K562 (cell line): ENCODE data around the gene RAB26. TPM values are rescaled to one million over a fixed set of nuclear protein-coding genes. Genes with fewer than 3 reads are reported as not detected.

ENCODE experiments used
- ATAC-seq: fragments of 200-7000 bp; cut with Tn5 transposase; 3 replicates; pipeline ENCODE4 v1.9.1; 2020; ENCODE audit warnings: moderate library complexity
- BruUV-seq: library from RNA; stranded (reverse); fragments of 400-500 nt; replicated peaks from 2 replicates; lab custom pipeline; 2021; lab: Mats Ljungman, UMichigan
- CTCF ChIA-PET: fragments of 300-600 bp; formaldehyde crosslinking; extraction: SDS; loops from one replicate; lab custom pipeline; 2021; ENCODE audit warnings: low intra/inter-chr PET ratio; lab: Yijun Ruan, JAX
- POLR2A ChIA-PET: fragments of 300-600, 350-650 bp; sonication (Branson Sonifier 250); formaldehyde crosslinking; extraction: SDS; loops from one replicate; lab custom pipeline; 2021; ENCODE audit warnings: antibody characterized with exemption, inconsistent platforms; lab: Yijun Ruan, JAX
- DNase-seq, 4 experiments: peaks; one replicate each; pipeline versions ENCODE4 v3.0.0 to v3.0.0-alpha.2; 2011 to 2018; ENCODE audit warnings: low spot score in 3 of 4, mixed read lengths in 3 of 4; ENCODE audit errors: extremely low read depth in 1 of 4
- FAIRE-seq: peaks from 2 replicates; lab custom pipeline; 2011; peaks lifted over from hg19 to GRCh38; lab: Jason Lieb, UNC
- H2AFZ ChIP-seq: 2 replicates; pipeline ENCODE4 v1.6.0; 2011; ENCODE audit warnings: low read depth, low read length, control low read depth, inconsistent platforms
- H3K27ac ChIP-seq: fragments of 200-600 bp; 3 replicates; pipeline ENCODE4 v1.8.0; 2011; ENCODE audit warnings: low read depth, mild to moderate bottlenecking, control low read depth, inconsistent platforms, low read length, moderate library complexity, mixed read lengths; ENCODE audit errors: extremely low read depth
- H3K27me3 ChIP-seq, 2 experiments: fragments of 300-600 bp in 1 of 2; 2 replicates in 1 of 2; 3 replicates in 1 of 2; pipeline versions ENCODE4 v1.6.0 to v1.8.0; 2011; ENCODE audit warnings: inconsistent platforms in 2 of 2, low read length in 2 of 2, mild to moderate bottlenecking in 1 of 2, mixed read lengths in 1 of 2, moderate library complexity in 1 of 2; ENCODE audit not compliant: control insufficient read depth in 2 of 2, insufficient read depth in 2 of 2
- H3K36me3 ChIP-seq: fragments of 300-600 bp; 3 replicates; pipeline ENCODE4 v1.8.0; 2011; ENCODE audit warnings: mild to moderate bottlenecking, low read length, inconsistent platforms; ENCODE audit not compliant: control insufficient read depth, insufficient read depth
- H3K4me1 ChIP-seq, 2 experiments: fragments of 200-600 bp in 1 of 2; replicated peaks in 1 of 2; 2 replicates in 1 of 2; 3 replicates in 1 of 2; pipeline versions ENCODE4 v1.5.1 to v1.8.0; 2011; ENCODE audit warnings: inconsistent platforms in 2 of 2, low read length in 2 of 2, mild to moderate bottlenecking in 1 of 2, mixed read lengths in 1 of 2, moderate library complexity in 1 of 2; ENCODE audit not compliant: control insufficient read depth in 2 of 2, insufficient read depth in 2 of 2
- H3K4me2 ChIP-seq: 2 replicates; pipeline ENCODE4 v1.6.1; 2011; ENCODE audit warnings: low read length, control low read depth, inconsistent platforms, mixed read lengths; ENCODE audit not compliant: insufficient read depth
- H3K4me3 ChIP-seq: fragments of 200-600 bp; sonication (generic), shearing (Covaris generic); 2 replicates; pipeline ENCODE4 v1.5.1; 2016; ENCODE audit warnings: control low read depth, inconsistent platforms
- H3K79me2 ChIP-seq: fragments of 200-600 bp; 3 replicates; pipeline ENCODE4 v1.8.0; 2011; ENCODE audit warnings: low read length, inconsistent platforms; ENCODE audit not compliant: control insufficient read depth, insufficient read depth
- H3K9ac ChIP-seq, 2 experiments: 2 replicates each; pipeline versions ENCODE4 v1.6.0 to v1.6.1; 2011; ENCODE audit warnings: low read depth in 2 of 2, low read length in 2 of 2, control low read depth in 1 of 2, inconsistent platforms in 1 of 2, mild to moderate bottlenecking in 1 of 2, mixed read lengths in 1 of 2; ENCODE audit not compliant: insufficient read depth in 1 of 2
- H3K9me1 ChIP-seq: one replicate; pipeline ENCODE4 v1.6.0; 2011; ENCODE audit warnings: inconsistent platforms, mild to moderate bottlenecking, low read length, moderate library complexity; ENCODE audit not compliant: control insufficient read depth, insufficient read depth
- H3K9me3 ChIP-seq: replicated peaks from 2 replicates; pipeline ENCODE4 v1.5.1; 2011; ENCODE audit warnings: low read depth, low read length, inconsistent platforms; ENCODE audit not compliant: control insufficient read depth, insufficient read depth
- H4K20me1 ChIP-seq: replicated peaks from 2 replicates; pipeline ENCODE4 v1.6.1; 2011; ENCODE audit warnings: low read length, inconsistent platforms, mixed read lengths; ENCODE audit not compliant: control insufficient read depth, insufficient read depth
- DPF2 ChIP-seq: fragments of 450-650 bp; IDR thresholded peaks from 2 replicates; pipeline ENCODE4 v1.6.1; 2016
- GATAD2B ChIP-seq: fragments of 450-650 bp; IDR thresholded peaks from 2 replicates; pipeline ENCODE4 v1.6.1; 2017; ENCODE audit warnings: mild to moderate bottlenecking, borderline replicate concordance
- PCBP2 ChIP-seq: fragments of 200-400 bp; formaldehyde crosslinking; IDR thresholded peaks from 2 replicates; pipeline ENCODE4 v1.6.1; 2018; ENCODE audit warnings: low read length, low read depth, mild to moderate bottlenecking, moderate library complexity; ENCODE audit not compliant: poor library complexity, severe bottlenecking
- POLR2AphosphoS5 ChIP-seq: IDR thresholded peaks from 2 replicates; pipeline ENCODE4 v1.6.1; 2011; ENCODE audit warnings: mild to moderate bottlenecking, low read depth, low read length, moderate library complexity; ENCODE audit not compliant: control insufficient read depth, insufficient read depth
- POLR2G ChIP-seq: fragments of 200-400 bp; formaldehyde crosslinking; IDR thresholded peaks from 2 replicates; pipeline ENCODE4 v1.6.1; 2017; ENCODE audit warnings: low read depth, mild to moderate bottlenecking, antibody characterized with exemption, low read length, moderate library complexity
- PTBP1 ChIP-seq: fragments of 200-400 bp; formaldehyde crosslinking; IDR thresholded peaks from 2 replicates; pipeline ENCODE4 v1.6.1; 2017; ENCODE audit warnings: low read depth, low read length
- RBFOX2 ChIP-seq: fragments of 200-400 bp; formaldehyde crosslinking; IDR thresholded peaks from 2 replicates; pipeline ENCODE4 v1.6.1; 2017; ENCODE audit warnings: low read depth, mild to moderate bottlenecking, low read length, moderate library complexity
- SIN3A ChIP-seq, 2 experiments: fragments of 150-350 bp in 1 of 2; IDR thresholded peaks; 2 replicates each; pipeline ENCODE4 v1.6.1; 2011 to 2016; ENCODE audit warnings: borderline replicate concordance in 2 of 2, low read depth in 2 of 2, low read length in 2 of 2, mild to moderate bottlenecking in 2 of 2, moderate library complexity in 2 of 2; ENCODE audit not compliant: control insufficient read depth in 1 of 2
- SMARCC2 ChIP-seq: fragments of 450-650 bp; IDR thresholded peaks from 2 replicates; pipeline ENCODE4 v1.6.1; 2017; ENCODE audit warnings: antibody characterized with exemption, moderate library complexity, mild to moderate bottlenecking, low read depth
- ZBED1 ChIP-seq: IDR thresholded peaks from 2 replicates; pipeline ENCODE4 v1.6.1; 2014
- ZBTB7A ChIP-seq: IDR thresholded peaks from 2 replicates; pipeline ENCODE4 v1.6.1; 2011; ENCODE audit warnings: low read depth, mild to moderate bottlenecking, low read length, moderate library complexity, borderline replicate concordance; ENCODE audit not compliant: control insufficient read depth
- ZNF121 ChIP-seq: sonication (generic); formaldehyde crosslinking; conservative IDR thresholded peaks from 2 replicates; pipeline ENCODE4 v1.8.0; 2022; ENCODE audit warnings: missing genetic modification reagents
- WGBS: fragments of 100-300 bp; shearing (Covaris generic); methylation state at CpG from one replicate; pipeline ENCODE4 v1.1.6; 2016; ENCODE audit warnings: low coverage, mixed read lengths; ENCODE audit not compliant: insufficient coverage; ENCODE audit errors: missing lambda C conversion rate; 5-methylcytosine and 5-hydroxymethylcytosine counted together
- in situ Hi-C: fragments of 300-500 bp; cut with MboI; formaldehyde crosslinking; loops from 4 replicates; pipeline ENCODE4 v1.15.0; 2018; ENCODE audit warnings: inconsistent platforms, mixed read lengths
- intact Hi-C: fragments of 100-400 bp; cut with micrococcal nuclease; formaldehyde crosslinking; loops from 2 replicates; pipeline ENCODE4 v1.14.2; 2022
- polyA plus RNA-seq, 8 experiments: library from polyadenylated mRNA; depleted of rRNA in 4 of 8; stranded (reverse) in 5 of 8; unstranded in 3 of 8; fragments of >200 nt; fragmentation: Nextera tagmentation in 2 of 8; fragmentation: Illumina TruSeq in 1 of 8; extraction: Ambion mirVana in 2 of 8; extraction: Trizol in 1 of 8; gene quantifications; 2 replicates each; pipeline versions ENCODE4 v1.2.1 to v1.2.3, GENCODE V29; 2011 to 2014; ENCODE audit warnings: inconsistent platforms in 1 of 8, missing spikeins in 1 of 8
- total RNA-seq, 7 experiments: library from RNA; depleted of rRNA in 6 of 7; stranded (reverse); fragments of >200 nt in 6 of 7; fragmentation: Illumina TruSeq in 2 of 7; extraction: Trizol in 2 of 7; gene quantifications; 2 replicates each; pipeline versions ENCODE4 v1.2.1 to v1.2.3, GENCODE V29; 2011 to 2021; ENCODE audit warnings: low replicate concordance in 1 of 7
- TF ChIP-seq, protein P1 (sequence below), 2 experiments: IDR thresholded peaks; 2 replicates each; pipeline ENCODE4 v1.6.1; 2011; ENCODE audit warnings: borderline replicate concordance in 1 of 2, control low read depth in 1 of 2, low read depth in 1 of 2, low read length in 1 of 2, mild to moderate bottlenecking in 1 of 2, mixed read lengths in 1 of 2, moderate library complexity in 1 of 2; ENCODE audit not compliant: insufficient read depth in 1 of 2, insufficient read length in 1 of 2, poor library complexity in 1 of 2, severe bottlenecking in 1 of 2; ENCODE audit errors: extremely low read depth in 1 of 2
- TF ChIP-seq, protein P2 (sequence below): sonication (generic); formaldehyde crosslinking; IDR thresholded peaks from 2 replicates; pipeline ENCODE4 v1.5.0; 2020; ENCODE audit warnings: missing genetic modification reagents

Gene RAB26
- total and polyA plus RNA-seq, 9 of the 15 experiments (the other 6 are each of a cell fraction or from before 2014, with no cell fraction given), result 0.25 to 6.1 (median 2.1) TPM

DNA sequence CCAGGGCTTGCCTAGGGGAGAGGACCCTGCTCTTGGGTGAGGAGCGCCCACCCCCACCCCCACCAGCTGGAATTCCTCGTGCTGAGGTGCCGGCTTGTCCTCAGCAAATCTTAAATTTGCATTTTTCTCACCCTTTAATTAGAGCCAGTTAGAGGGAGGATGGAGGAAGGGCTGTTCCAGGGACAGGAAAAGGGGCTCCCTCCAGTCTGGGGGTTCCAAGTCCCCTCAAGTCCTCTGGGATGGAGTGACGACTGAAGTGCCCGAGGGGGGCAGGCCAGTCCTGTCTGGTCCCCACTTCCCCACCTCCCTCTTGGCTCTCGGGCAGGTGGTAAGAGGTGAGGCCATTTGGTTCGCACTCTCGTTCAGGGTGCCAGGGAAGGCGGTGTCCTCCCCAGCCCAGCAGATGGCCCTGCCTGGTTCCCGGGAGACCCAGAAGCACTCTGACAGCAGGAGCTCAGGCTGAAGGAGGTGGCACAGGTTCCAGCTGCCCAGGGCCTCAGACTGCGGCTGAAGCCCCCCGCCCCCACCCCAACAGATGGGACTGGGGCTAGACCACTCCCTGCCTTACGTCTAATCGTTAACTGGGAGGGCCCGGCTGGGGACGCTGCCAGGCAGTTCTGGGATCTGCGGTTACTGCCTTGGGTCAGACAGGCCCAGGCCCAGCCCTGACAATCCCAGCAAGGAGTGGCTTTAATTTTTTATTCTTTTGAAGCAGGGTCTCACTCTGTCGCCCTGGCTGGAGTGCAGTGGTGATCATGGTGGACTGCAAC is 2.2 kb downstream of the RAB26 start:
- H3K27ac ChIP-seq, result peak overlapping the region; percentile 82; the same call in 1 of the 3 replicates
- H3K9ac ChIP-seq, result peak overlapping the region; percentile 34 to 100; a peak in 3 of 4 replicates
- H3K4me1 ChIP-seq, result peaks cover 30 to 64% of the 10 kb centered on the region in 2 experiments
- peaks cover 49% of the 10 kb centered on the region for H4K20me1 ChIP-seq
- 13% methylated on average over 14 of the region's 18 CpGs for WGBS
- ATAC-seq (no peak), FAIRE-seq (no peak), DNase-seq (peak in 2 of 4 experiments; percentile 49 to 74)
- H3K9me1 ChIP-seq, result peaks cover 21% of the 10 kb centered on the region
- CTCF ChIA-PET, result no interaction called here
- intact Hi-C loops, result no loop called here
- no peaks in the 10 kb centered on the region for H3K27me3 ChIP-seq
- H3K79me2 ChIP-seq, result peaks cover 44% of the 10 kb centered on the region
- BruUV-seq, result no TSS peak
- in situ Hi-C loops, result no loop called here
- H3K4me3 ChIP-seq, result no peak overlapping the region; the same call in 1 of the 2 replicates
- H2AFZ ChIP-seq, result no peak overlapping the region
- POLR2A ChIA-PET, result interaction anchor here (0.5 to 5.1 kb wide), 11 partner anchors 10 to 207 kb away, joined by 3 to 44 read pairs (median 3); partner anchors contain the start of genes NTHL1, RNF151, RPS2 and TSC2
- H3K36me3 ChIP-seq, result peaks cover 38% of the 10 kb centered on the region
- no peaks in the 10 kb centered on the region for H3K9me3 ChIP-seq
- H3K4me2 ChIP-seq, result peak overlapping the region; percentile 96
- TF ChIP-seq RBFOX2, result peak; percentile 31; the same call in 1 of the 2 replicates
- TF ChIP-seq ZBTB7A, result peak; percentile 90
- TF ChIP-seq PTBP1, result 0 out of 2 replicates have a peak, but pooled peaks have one; percentile 10
- TF ChIP-seq POLR2AphosphoS5, result 0 out of 2 replicates have a peak, but pooled peaks have one; percentile 16
- TF ChIP-seq ZNF121 (CRISPR knock-in tag), result peak; percentile 91
- TF ChIP-seq, protein P1, sequence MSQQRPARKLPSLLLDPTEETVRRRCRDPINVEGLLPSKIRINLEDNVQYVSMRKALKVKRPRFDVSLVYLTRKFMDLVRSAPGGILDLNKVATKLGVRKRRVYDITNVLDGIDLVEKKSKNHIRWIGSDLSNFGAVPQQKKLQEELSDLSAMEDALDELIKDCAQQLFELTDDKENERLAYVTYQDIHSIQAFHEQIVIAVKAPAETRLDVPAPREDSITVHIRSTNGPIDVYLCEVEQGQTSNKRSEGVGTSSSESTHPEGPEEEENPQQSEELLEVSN (IDR thresholded peaks at IDR 0.05; ENCODE audit: borderline replicate concordance in 1 of 2, extremely low read depth in 1 of 2, insufficient read depth in 1 of 2, insufficient read length in 1 of 2, low read depth in 1 of 2, low read length in 1 of 2, poor library complexity in 1 of 2, severe bottlenecking in 1 of 2), result peak in 1 of 2 experiments; percentile 15
- TF ChIP-seq SIN3A (IDR thresholded peaks at IDR 0.05; ENCODE audit: borderline replicate concordance in 2 of 2, control insufficient read depth in 1 of 2, low read depth in 2 of 2, low read length in 2 of 2), result peak in 1 of 2 experiments; percentile 32; a peak in 1 of 4 replicates
- TF ChIP-seq GATAD2B, result no peak
- TF ChIP-seq, protein P2, sequence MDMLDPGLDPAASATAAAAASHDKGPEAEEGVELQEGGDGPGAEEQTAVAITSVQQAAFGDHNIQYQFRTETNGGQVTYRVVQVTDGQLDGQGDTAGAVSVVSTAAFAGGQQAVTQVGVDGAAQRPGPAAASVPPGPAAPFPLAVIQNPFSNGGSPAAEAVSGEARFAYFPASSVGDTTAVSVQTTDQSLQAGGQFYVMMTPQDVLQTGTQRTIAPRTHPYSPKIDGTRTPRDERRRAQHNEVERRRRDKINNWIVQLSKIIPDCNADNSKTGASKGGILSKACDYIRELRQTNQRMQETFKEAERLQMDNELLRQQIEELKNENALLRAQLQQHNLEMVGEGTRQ (CRISPR knock-in tag), result no peak
- TF ChIP-seq ZBED1, result peak; percentile 35; the same call in 1 of the 2 replicates
- TF ChIP-seq PCBP2, result no peak
- TF ChIP-seq SMARCC2, result no peak
- TF ChIP-seq DPF2, result no peak
- peak; percentile 73 for TF ChIP-seq POLR2G
